Smooth muscle cell (in vitro differentiated cells): ENCODE measurements around the gene TP53BP2. TPM values are rescaled to one million over a fixed set of nuclear protein-coding genes. Genes with fewer than 3 reads are reported as not detected.
A peak's percentile ranks its signal among the peaks of the same experiment; 100 is the strongest.

ENCODE experiments used
- DNase-seq: peaks from one replicate; lab custom pipeline; 2025; ENCODE audit not compliant: unreplicated experiment; lab: John Stamatoyannopoulos, UW
- H2AFZ ChIP-seq: fragments of 200-600 bp; sonication (generic); 2 replicates; pipeline ENCODE4 v1.6.0; 2016; ENCODE audit warnings: antibody characterized with exemption, low read depth, mild to moderate bottlenecking
- H3F3A ChIP-seq: fragments of 200-600 bp; sonication (generic); 2 replicates; pipeline ENCODE4 v1.6.0; 2017; ENCODE audit warnings: antibody characterized with exemption, low read depth
- H3K27ac ChIP-seq: fragments of 200-600 bp; sonication (generic); 2 replicates; pipeline ENCODE4 v1.5.1; 2016; ENCODE audit warnings: low read depth, mild to moderate bottlenecking
- H3K27me3 ChIP-seq: fragments of 200-600 bp; sonication (generic); 2 replicates; pipeline ENCODE4 v1.6.1; 2016; ENCODE audit warnings: low read depth, mild to moderate bottlenecking
- H3K36me3 ChIP-seq: fragments of 200-600 bp; sonication (generic); 2 replicates; pipeline ENCODE4 v1.5.1; 2016; ENCODE audit warnings: low read depth
- H3K4me1 ChIP-seq: fragments of 200-600 bp; sonication (generic); 2 replicates; pipeline ENCODE4 v1.5.1; 2016; ENCODE audit warnings: low read depth
- H3K4me2 ChIP-seq: fragments of 200-600 bp; sonication (generic); 2 replicates; pipeline ENCODE4 v1.6.0; 2016; ENCODE audit warnings: mild to moderate bottlenecking
- H3K4me3 ChIP-seq: fragments of 200-600 bp; sonication (generic); 2 replicates; pipeline ENCODE4 v1.5.1; 2016; ENCODE audit warnings: mild to moderate bottlenecking
- H3K79me2 ChIP-seq: fragments of 200-600 bp; sonication (generic); 2 replicates; pipeline ENCODE4 v1.6.0; 2016; ENCODE audit warnings: low read depth, mild to moderate bottlenecking
- H3K9ac ChIP-seq: fragments of 200-600 bp; sonication (generic); 2 replicates; pipeline ENCODE4 v1.6.0; 2016; ENCODE audit warnings: low read depth
- H3K9me3 ChIP-seq: fragments of 200-600 bp; sonication (generic); replicated peaks from 2 replicates; pipeline ENCODE4 v1.5.1; 2016; ENCODE audit warnings: low read depth
- H4K20me1 ChIP-seq: fragments of 200-600 bp; sonication (generic); 2 replicates; pipeline ENCODE4 v1.6.0; 2016; ENCODE audit warnings: low read depth
- WGBS: methylation state at CpG from one replicate; pipeline ENCODE4 v1.1.7; 2016; ENCODE audit warnings: low lambda C conversion rate; 5-methylcytosine and 5-hydroxymethylcytosine counted together
- polyA plus RNA-seq: library from polyadenylated mRNA; unstranded; fragments of >200 nt; fragmentation: Nextera tagmentation; extraction: Ambion mirVana; gene quantifications from 2 replicates; pipeline ENCODE4 v1.2.1, GENCODE V29; 2016
- total RNA-seq: library from RNA; depleted of rRNA; stranded (reverse); fragments of >200 nt; gene quantifications from 2 replicates; pipeline ENCODE4 v1.2.3, GENCODE V29; 2014
- TF ChIP-seq, protein P1 (sequence below): fragments of 200-600 bp; sonication (generic); IDR thresholded peaks from 2 replicates; pipeline ENCODE4 v1.5.1; 2017; ENCODE audit warnings: borderline replicate concordance, mild to moderate bottlenecking, antibody characterized with exemption; ENCODE audit not compliant: insufficient read depth, poor library complexity, severe bottlenecking

TP53BP2 gene
- total and polyA plus RNA-seq, 2 experiments from 2014 or later, result 11.8 to 30.8 TPM

DNA sequence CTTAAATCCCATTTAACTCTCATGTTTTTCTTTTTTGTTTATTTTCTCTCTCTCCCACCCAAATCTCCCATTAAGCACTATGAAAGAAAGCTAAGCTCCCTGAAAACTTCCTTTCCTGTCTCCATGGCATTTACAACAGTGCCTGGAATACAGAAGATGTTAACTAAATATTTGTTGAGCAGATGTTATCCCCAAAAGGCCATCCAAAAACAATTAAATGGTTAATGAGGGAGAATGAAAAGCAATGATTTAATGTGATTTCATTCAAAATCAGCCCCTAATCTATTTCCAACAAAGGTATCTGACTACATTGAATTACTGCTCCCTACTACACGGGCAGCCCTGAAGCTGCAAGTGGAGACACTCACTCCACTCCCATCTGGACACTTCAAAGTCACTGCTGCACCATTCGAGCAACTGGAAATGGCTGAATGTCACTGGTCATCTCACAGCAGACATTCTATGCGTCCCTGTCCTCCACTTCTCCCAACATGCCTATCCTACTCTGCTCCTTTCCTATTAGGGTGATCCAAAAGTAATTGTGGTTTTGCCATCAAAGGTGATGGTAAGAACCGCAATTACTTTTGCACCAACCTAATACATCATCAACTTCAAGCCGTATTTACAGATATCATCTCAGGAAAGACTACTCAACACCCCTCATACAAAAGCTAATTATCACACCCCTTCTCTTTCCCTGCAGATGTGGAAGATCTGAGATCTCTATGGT lies 7.5 kb downstream of the TP53BP2 start:
- DNase-seq, result no peak
- Histone ChIP-seq H3K4me3 (no peak overlapping the region), H3K79me2 (peaks cover 100% of the 10 kb centered on the region), H3K9me3 (no peaks in the 10 kb centered on the region), H3K4me2 (peak overlapping the region; percentile 61), H2AFZ (no peak overlapping the region), H3K4me1 (peaks cover 52% of the 10 kb centered on the region), H3K27me3 (no peaks in the 10 kb centered on the region), H4K20me1 (peaks cover 100% of the 10 kb centered on the region), H3K36me3 (no peaks in the 10 kb centered on the region), H3K9ac (no peak overlapping the region), H3F3A (peaks cover 7% of the 10 kb centered on the region), H3K27ac (no peak overlapping the region)
- TF ChIP-seq, protein P1, sequence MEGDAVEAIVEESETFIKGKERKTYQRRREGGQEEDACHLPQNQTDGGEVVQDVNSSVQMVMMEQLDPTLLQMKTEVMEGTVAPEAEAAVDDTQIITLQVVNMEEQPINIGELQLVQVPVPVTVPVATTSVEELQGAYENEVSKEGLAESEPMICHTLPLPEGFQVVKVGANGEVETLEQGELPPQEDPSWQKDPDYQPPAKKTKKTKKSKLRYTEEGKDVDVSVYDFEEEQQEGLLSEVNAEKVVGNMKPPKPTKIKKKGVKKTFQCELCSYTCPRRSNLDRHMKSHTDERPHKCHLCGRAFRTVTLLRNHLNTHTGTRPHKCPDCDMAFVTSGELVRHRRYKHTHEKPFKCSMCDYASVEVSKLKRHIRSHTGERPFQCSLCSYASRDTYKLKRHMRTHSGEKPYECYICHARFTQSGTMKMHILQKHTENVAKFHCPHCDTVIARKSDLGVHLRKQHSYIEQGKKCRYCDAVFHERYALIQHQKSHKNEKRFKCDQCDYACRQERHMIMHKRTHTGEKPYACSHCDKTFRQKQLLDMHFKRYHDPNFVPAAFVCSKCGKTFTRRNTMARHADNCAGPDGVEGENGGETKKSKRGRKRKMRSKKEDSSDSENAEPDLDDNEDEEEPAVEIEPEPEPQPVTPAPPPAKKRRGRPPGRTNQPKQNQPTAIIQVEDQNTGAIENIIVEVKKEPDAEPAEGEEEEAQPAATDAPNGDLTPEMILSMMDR, result no peak
- 69% methylated on average over 5 of the region's 5 CpGs for WGBS

GRCh38 chr1:223837687-223838086 lies 8.1 kb downstream of the TP53BP2 start:
- H3K79me2 ChIP-seq, result peaks cover 100% of the 10 kb centered on the region
- H3K9me3 ChIP-seq, result no peaks in the 10 kb centered on the region
- no peak overlapping the region for H3K4me3 ChIP-seq
- H3K4me1 ChIP-seq, result peaks cover 51% of the 10 kb centered on the region
- H3K27me3 ChIP-seq, result no peaks in the 10 kb centered on the region
- H3K27ac ChIP-seq, result no peak overlapping the region
- WGBS, result 75% methylated on average over 8 of the region's 10 CpGs
- no peaks in the 10 kb centered on the region for H3K36me3 ChIP-seq
- no peak for DNase-seq
- peaks cover 100% of the 10 kb centered on the region for H4K20me1 ChIP-seq
- peak overlapping the region; percentile 61 for H3K4me2 ChIP-seq
- no peak overlapping the region for H3K9ac ChIP-seq
- TF ChIP-seq, protein P1, result no peak
- H2AFZ ChIP-seq, result no peak overlapping the region
- H3F3A ChIP-seq, result peaks cover 7% of the 10 kb centered on the region

DNA sequence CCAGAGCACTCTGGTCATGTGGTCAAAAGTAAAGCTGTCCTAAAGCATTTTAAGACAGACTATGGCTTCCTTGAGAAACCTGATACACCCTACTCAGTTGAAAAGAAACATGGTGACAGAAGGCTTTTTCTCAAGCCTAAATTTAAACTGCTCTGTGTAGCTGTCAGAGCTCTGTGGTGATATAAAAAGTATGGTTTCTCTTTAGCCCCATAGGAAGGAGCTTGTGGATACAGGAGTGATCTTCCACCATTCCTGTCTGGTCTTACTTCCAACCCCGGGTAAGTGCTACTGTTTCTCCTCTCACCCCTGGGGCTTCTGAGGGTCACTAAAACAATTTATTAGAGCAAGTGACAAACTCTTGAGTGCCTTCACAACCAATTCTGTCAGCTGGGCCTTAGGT lies 8.5 kb downstream of the TP53BP2 start:
- Histone ChIP-seq H3K4me2 (no peak overlapping the region), H3K27ac (peak overlapping the region; percentile 33)

More for the DNA sequence above, 8.5 kb downstream of the TP53BP2 start:
- Histone ChIP-seq H3K9me3 (no peaks in the 10 kb centered on the region), H2AFZ (no peak overlapping the region), H3K4me3 (no peak overlapping the region), H3K36me3 (no peaks in the 10 kb centered on the region), H3K4me1 (peaks cover 56% of the 10 kb centered on the region), H4K20me1 (peaks cover 100% of the 10 kb centered on the region), H3F3A (peaks cover 7% of the 10 kb centered on the region), H3K27me3 (no peaks in the 10 kb centered on the region), H3K79me2 (peaks cover 97% of the 10 kb centered on the region), H3K9ac (no peak overlapping the region)
- no peak for DNase-seq
- TF ChIP-seq, protein P1, result no peak
- WGBS, result 45% methylated on average over 1 of the region's 1 CpG
